ENCODE measurements around the gene HNRNPAB. TPM values are rescaled to one million over a fixed set of nuclear protein-coding genes. Genes with fewer than 3 reads are reported as not detected.

HNRNPAB gene
- total RNA-seq, 1 donor from 2014 or later, result 118 TPM

GRCh38 chr5:178230879-178231538 lies 26.7 kb downstream of the HNRNPAB start:
- intact Hi-C loops (cut with micrococcal nuclease), result no loop called here
- Mint-ChIP-seq H3K9me3 (no peaks in the 10 kb centered on the region), H3K27me3 (no peaks in the 10 kb centered on the region), H3K36me3 (ENCODE audit: low read depth) (peaks cover 53% of the 10 kb centered on the region), H3K27ac (peak overlapping the region; percentile 71), H3K4me1 (peaks cover 46% of the 10 kb centered on the region), H3K4me3 (peak overlapping the region; percentile 86)
- ChIA-PET POLR2A (interaction anchor here (0.6 to 3.2 kb wide), 3 partner anchors 27 to 1695 kb away, joined by 3 to 17 read pairs (median 3); partner anchors contain the start of gene HNRNPAB), CTCF (interaction anchor here (0.6 kb wide), 1 partner anchor 356 kb away, joined by 3 read pairs; no protein-coding TSS in a partner anchor)
- DNase-seq (no peak), ATAC-seq (ENCODE audit: low read depth) (no peak)
- TF ChIP-seq, protein P1, sequence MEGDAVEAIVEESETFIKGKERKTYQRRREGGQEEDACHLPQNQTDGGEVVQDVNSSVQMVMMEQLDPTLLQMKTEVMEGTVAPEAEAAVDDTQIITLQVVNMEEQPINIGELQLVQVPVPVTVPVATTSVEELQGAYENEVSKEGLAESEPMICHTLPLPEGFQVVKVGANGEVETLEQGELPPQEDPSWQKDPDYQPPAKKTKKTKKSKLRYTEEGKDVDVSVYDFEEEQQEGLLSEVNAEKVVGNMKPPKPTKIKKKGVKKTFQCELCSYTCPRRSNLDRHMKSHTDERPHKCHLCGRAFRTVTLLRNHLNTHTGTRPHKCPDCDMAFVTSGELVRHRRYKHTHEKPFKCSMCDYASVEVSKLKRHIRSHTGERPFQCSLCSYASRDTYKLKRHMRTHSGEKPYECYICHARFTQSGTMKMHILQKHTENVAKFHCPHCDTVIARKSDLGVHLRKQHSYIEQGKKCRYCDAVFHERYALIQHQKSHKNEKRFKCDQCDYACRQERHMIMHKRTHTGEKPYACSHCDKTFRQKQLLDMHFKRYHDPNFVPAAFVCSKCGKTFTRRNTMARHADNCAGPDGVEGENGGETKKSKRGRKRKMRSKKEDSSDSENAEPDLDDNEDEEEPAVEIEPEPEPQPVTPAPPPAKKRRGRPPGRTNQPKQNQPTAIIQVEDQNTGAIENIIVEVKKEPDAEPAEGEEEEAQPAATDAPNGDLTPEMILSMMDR (IDR thresholded peaks at IDR 0.05), result no peak

DNA sequence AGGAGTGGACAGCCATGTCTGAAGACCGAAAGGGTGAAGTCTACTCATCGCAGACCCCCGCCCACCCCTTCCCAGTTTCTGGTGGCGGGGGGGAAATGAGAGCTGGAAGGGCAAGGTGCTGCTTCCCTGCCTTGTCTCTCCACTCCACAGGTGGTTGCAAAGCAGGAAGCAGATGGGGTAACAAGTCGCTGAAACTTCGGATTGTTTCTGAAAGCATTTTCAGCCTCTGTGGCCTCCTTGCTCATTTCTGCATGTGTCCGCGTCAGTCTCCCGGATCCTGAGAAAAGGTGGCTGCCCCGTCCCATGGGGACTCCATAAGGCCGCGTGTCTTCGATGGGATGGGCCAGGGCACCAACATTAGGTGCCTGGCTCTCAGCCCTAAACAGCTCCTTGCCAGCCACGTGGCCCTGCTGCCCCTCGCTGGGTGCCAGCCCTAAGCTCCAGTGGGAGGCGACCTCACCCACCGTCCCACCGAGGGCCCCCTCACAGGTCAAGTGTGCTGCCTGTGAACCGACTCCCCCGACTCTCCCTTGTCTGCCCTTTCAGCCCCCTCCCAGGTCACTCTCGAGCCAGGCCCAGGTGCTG lies 27.3 kb downstream of the HNRNPAB start:
- TF ChIP-seq, protein P1 (IDR thresholded peaks at IDR 0.05), result no peak
- Mint-ChIP-seq H3K36me3 (ENCODE audit: low read depth) (peaks cover 50% of the 10 kb centered on the region), H3K9me3 (no peaks in the 10 kb centered on the region), H3K4me3 (peak overlapping the region; percentile 86), H3K27ac (peak overlapping the region; percentile 71), H3K27me3 (no peaks in the 10 kb centered on the region), H3K4me1 (peaks cover 46% of the 10 kb centered on the region)
- POLR2A ChIA-PET, result interaction anchor here (1.0 to 3.2 kb wide), 4 partner anchors 9 to 1319 kb away, joined by 3 to 17 read pairs (median 4); partner anchors contain the start of gene HNRNPAB
- CTCF ChIA-PET, result no interaction called here
- no peak for DNase-seq
- ATAC-seq (ENCODE audit: low read depth), result no peak
- intact Hi-C loops (cut with micrococcal nuclease), result loop anchor here (1.0 to 2.0 kb wide), 4 partner anchors 9 to 1467 kb away; partner anchors contain the start of genes CANX, HNRNPAB and ZNF354A

DNA sequence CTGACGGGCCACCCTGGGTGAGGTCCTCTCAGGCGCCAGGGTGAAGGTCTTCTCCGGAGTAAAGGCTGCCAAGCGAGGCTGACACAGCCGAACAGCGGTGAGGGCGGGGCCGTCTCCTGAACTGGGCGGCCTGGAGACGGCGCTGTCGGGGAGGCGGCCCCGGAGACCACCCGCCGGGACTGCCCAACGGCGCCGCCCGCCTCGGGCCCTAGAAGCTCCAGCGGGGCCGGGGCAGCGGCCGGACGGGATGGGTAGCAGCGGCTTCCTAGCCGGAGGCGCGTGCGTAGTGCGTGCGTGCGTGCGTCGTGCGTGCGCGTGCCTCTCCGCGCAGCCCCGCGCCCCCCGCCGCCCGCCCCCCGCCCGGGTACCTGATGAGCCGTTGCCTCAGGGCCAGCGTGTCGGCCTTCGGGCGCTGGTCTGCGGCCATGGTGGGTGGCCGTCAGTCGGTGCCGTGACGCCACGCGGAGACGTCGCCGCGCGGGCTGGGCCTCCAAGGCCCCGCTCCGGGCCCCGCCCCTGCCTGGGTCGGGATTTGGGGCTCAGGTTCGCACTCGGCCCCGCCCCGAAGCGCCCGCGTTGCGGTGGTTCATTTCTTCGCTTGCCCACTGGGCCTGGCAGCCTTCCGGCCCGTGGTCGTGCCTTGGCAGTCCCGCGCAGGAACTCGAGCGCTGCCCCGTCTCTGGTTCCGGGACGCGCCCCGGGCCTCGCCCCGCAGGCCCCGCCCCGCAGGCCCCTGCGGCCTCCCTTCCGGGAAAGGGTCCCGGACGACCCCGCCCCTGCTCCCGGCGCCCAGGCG lies 28.0 kb downstream of the HNRNPAB start, which contains the start of gene PHYKPL:
Gene PHYKPL, minus strand, starts transcription at position 679 of the 796 bp plus-strand sequence. Its CDS starts 252 bp downstream, at position 427.
- no peaks in the 10 kb centered on the region for H3K27me3 Mint-ChIP-seq

DNA sequence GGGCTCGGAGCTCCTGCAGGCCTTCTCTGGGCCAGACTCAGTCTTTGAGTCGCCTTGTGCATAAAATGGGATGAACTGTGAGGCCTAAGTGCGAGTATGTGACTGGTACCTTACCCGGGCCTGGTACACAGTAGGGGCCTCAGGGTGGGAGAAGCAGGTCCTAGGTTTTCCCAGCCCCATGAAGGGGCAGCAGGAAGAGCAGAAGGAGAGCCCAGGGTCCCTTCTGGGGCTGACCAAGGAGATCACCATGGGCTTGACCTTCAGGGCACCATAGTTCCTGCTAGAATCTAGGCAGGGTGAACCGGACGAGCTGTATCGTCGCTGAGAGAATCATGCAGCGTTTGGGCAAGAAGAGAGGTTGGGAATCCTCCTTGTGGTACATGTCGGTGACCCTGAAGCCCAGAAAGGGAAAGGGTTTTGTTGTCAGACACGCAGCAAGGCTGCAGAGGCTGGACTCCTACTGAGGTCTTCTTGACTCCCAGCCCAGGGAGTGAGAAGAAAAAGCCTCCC lies 28.6 kb downstream of the HNRNPAB start:
- Mint-ChIP-seq H3K4me1 (peaks cover 49% of the 10 kb centered on the region), H3K27me3 (no peaks in the 10 kb centered on the region), H3K4me3 (peak overlapping the region; percentile 68), H3K9me3 (no peaks in the 10 kb centered on the region), H3K36me3 (ENCODE audit: low read depth) (peaks cover 37% of the 10 kb centered on the region), H3K27ac (peak overlapping the region; percentile 84)
- TF ChIP-seq, protein P1 (IDR thresholded peaks at IDR 0.05), result no peak
- ChIA-PET CTCF (interaction anchor here (0.7 kb wide), 1 partner anchor 12 kb away, joined by 3 read pairs; no protein-coding TSS in a partner anchor), POLR2A (interaction anchor here (0.6 to 3.2 kb wide), 4 partner anchors 18 to 1391 kb away, joined by 4 to 17 read pairs (median 8); partner anchors contain the start of genes HNRNPAB and HNRNPH1)
- no peak for DNase-seq
- intact Hi-C loops (cut with micrococcal nuclease), result loop anchor here (1.0 to 2.0 kb wide), 4 partner anchors 7 to 1466 kb away; partner anchors contain the start of genes CANX, HNRNPAB and ZNF354A
- no peak for ATAC-seq (ENCODE audit: low read depth)

More for the DNA sequence above, 28.0 kb downstream of the HNRNPAB start, which contains the start of gene PHYKPL:
- H3K9me3 Mint-ChIP-seq, result no peaks in the 10 kb centered on the region
- TF ChIP-seq, protein P1 (IDR thresholded peaks at IDR 0.05), result no peak
- CTCF ChIA-PET, result no interaction called here
- H3K27ac Mint-ChIP-seq, result peak within 1 kb of the TSS; percentile 84
- ATAC-seq (ENCODE audit: low read depth) (peak; percentile 75), DNase-seq (peak; percentile 74)
- intact Hi-C loops (cut with micrococcal nuclease), result loop anchor here (1.0 to 2.0 kb wide), 4 partner anchors 8 to 1466 kb away; partner anchors contain the start of genes CANX, HNRNPAB and ZNF354A
- POLR2A ChIA-PET, result interaction anchor here (0.6 to 3.2 kb wide), 6 partner anchors 9 to 1392 kb away, joined by 4 to 17 read pairs (median 6); partner anchors contain the start of genes HNRNPAB and HNRNPH1
- peak within 1 kb of the TSS; percentile 86 for H3K4me3 Mint-ChIP-seq
- peaks cover 47% of the 10 kb centered on the region for H3K4me1 Mint-ChIP-seq
- peaks cover 43% of the 10 kb centered on the region for H3K36me3 Mint-ChIP-seq (ENCODE audit: low read depth)

Measured in activated B cell treated with CpG ODN at 0.5 μM for 24 hours (primary cell).